ENCODE data around the gene GNA15.

GRCh38 chr19:3106509-3107141, 29.2 kb upstream of the GNA15 start:
- TF ChIP-seq, protein P1, sequence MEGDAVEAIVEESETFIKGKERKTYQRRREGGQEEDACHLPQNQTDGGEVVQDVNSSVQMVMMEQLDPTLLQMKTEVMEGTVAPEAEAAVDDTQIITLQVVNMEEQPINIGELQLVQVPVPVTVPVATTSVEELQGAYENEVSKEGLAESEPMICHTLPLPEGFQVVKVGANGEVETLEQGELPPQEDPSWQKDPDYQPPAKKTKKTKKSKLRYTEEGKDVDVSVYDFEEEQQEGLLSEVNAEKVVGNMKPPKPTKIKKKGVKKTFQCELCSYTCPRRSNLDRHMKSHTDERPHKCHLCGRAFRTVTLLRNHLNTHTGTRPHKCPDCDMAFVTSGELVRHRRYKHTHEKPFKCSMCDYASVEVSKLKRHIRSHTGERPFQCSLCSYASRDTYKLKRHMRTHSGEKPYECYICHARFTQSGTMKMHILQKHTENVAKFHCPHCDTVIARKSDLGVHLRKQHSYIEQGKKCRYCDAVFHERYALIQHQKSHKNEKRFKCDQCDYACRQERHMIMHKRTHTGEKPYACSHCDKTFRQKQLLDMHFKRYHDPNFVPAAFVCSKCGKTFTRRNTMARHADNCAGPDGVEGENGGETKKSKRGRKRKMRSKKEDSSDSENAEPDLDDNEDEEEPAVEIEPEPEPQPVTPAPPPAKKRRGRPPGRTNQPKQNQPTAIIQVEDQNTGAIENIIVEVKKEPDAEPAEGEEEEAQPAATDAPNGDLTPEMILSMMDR (IDR thresholded peaks at IDR 0.05), result no peak
- TF ChIP-seq, protein P2, sequence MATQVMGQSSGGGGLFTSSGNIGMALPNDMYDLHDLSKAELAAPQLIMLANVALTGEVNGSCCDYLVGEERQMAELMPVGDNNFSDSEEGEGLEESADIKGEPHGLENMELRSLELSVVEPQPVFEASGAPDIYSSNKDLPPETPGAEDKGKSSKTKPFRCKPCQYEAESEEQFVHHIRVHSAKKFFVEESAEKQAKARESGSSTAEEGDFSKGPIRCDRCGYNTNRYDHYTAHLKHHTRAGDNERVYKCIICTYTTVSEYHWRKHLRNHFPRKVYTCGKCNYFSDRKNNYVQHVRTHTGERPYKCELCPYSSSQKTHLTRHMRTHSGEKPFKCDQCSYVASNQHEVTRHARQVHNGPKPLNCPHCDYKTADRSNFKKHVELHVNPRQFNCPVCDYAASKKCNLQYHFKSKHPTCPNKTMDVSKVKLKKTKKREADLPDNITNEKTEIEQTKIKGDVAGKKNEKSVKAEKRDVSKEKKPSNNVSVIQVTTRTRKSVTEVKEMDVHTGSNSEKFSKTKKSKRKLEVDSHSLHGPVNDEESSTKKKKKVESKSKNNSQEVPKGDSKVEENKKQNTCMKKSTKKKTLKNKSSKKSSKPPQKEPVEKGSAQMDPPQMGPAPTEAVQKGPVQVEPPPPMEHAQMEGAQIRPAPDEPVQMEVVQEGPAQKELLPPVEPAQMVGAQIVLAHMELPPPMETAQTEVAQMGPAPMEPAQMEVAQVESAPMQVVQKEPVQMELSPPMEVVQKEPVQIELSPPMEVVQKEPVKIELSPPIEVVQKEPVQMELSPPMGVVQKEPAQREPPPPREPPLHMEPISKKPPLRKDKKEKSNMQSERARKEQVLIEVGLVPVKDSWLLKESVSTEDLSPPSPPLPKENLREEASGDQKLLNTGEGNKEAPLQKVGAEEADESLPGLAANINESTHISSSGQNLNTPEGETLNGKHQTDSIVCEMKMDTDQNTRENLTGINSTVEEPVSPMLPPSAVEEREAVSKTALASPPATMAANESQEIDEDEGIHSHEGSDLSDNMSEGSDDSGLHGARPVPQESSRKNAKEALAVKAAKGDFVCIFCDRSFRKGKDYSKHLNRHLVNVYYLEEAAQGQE (IDR thresholded peaks at IDR 0.05; ENCODE audit: insufficient read depth in 1 of 2, low read depth in 2 of 2, low read length in 1 of 2), result no peak
- TF ChIP-seq TCF7L2 (IDR thresholded peaks at IDR 0.05; ENCODE audit: low read depth, low read length) (no peak), POLR2AphosphoS5 (IDR thresholded peaks at IDR 0.05; ENCODE audit: low read depth, low read length) (no peak), SIN3A (IDR thresholded peaks at IDR 0.05; ENCODE audit: borderline replicate concordance, insufficient read depth, low read depth, low read length) (no peak)
